Ovary (tissue), 3 donors: ENCODE data around the gene TRIM65.

Experiments
- CTCF ChIP-seq, 3 donors: fragments of 450-650 bp in 2 of 3; fragments of 200-600 bp in 1 of 3; IDR thresholded peaks; one replicate each; pipeline versions ENCODE4 v1.5.1 to v1.8.0; 2016 to 2022; ENCODE audit warnings: antibody characterized with exemption in 3 of 3, mild to moderate bottlenecking in 1 of 3
- POLR2A ChIP-seq: fragments of 450-650 bp; IDR thresholded peaks from one replicate; pipeline ENCODE4 v1.6.1; 2017; ENCODE audit warnings: antibody characterized with exemption, mild to moderate bottlenecking, moderate library complexity
- donor health status: DM: no; HTN: no; CAD: no.

- TF ChIP-seq CTCF (IDR thresholded peaks at IDR 0.05) (no peak), POLR2A (no peak)
Measured at GRCh38 chr17:75873587-75874322, 23.0 kb downstream of the TRIM65 start.
